ENCODE results near the gene AP2B1. TPM values are rescaled to one million over a fixed set of nuclear protein-coding genes. Genes with fewer than 3 reads are reported as not detected.
"Not testable (repeated sequence)": the region's sequence is repeated elsewhere in the genome, so short reads cannot be mapped to it uniquely, and the experiment has no call there.

Gene AP2B1
- total RNA-seq, 1 donor from 2014 or later: 330 TPM

DNA sequence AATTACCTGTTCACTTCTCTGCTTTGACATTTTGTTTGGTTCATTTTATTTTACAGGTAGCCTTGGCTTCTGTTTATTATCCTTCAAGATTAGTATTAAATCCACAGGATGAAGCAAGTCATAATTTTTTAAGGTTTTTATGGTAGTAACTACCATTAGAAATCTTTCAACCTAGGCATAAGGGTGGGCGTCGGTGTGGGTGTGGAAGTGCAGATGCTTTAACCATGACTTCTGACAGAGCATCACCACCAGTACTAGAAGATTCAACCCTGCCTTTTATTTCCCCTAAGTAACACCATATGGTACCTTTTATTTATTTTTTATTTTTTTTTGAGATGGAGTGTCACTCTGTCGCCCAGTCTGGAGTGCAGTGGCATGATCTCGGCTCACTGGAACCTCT is 22.7 kb downstream of the AP2B1 start:
- Mint-ChIP-seq H3K36me3 (ENCODE audit: low read depth, unreplicated experiment) (peaks cover 13% of the 10 kb centered on the region), H3K4me3 (ENCODE audit: unreplicated experiment) (peak overlapping the region; percentile 56), H3K9me3 (ENCODE audit: unreplicated experiment) (no peaks in the 10 kb centered on the region), H3K27me3 (ENCODE audit: unreplicated experiment) (no peaks in the 10 kb centered on the region), H3K4me1 (ENCODE audit: unreplicated experiment) (peaks cover 3% of the 10 kb centered on the region), H3K27ac (ENCODE audit: unreplicated experiment) (no peak overlapping the region)
- DNase-seq (ENCODE audit: low spot score): no peak
- TF ChIP-seq, protein P1, sequence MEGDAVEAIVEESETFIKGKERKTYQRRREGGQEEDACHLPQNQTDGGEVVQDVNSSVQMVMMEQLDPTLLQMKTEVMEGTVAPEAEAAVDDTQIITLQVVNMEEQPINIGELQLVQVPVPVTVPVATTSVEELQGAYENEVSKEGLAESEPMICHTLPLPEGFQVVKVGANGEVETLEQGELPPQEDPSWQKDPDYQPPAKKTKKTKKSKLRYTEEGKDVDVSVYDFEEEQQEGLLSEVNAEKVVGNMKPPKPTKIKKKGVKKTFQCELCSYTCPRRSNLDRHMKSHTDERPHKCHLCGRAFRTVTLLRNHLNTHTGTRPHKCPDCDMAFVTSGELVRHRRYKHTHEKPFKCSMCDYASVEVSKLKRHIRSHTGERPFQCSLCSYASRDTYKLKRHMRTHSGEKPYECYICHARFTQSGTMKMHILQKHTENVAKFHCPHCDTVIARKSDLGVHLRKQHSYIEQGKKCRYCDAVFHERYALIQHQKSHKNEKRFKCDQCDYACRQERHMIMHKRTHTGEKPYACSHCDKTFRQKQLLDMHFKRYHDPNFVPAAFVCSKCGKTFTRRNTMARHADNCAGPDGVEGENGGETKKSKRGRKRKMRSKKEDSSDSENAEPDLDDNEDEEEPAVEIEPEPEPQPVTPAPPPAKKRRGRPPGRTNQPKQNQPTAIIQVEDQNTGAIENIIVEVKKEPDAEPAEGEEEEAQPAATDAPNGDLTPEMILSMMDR (IDR thresholded peaks at IDR 0.05; ENCODE audit: unreplicated experiment): no peak

- H3K4me1 Mint-ChIP-seq (ENCODE audit: unreplicated experiment); H3K27me3 Mint-ChIP-seq (ENCODE audit: unreplicated experiment); H3K27ac Mint-ChIP-seq (ENCODE audit: unreplicated experiment); DNase-seq (ENCODE audit: low spot score); H3K4me3 Mint-ChIP-seq (ENCODE audit: unreplicated experiment); H3K9me3 Mint-ChIP-seq (ENCODE audit: unreplicated experiment); H3K36me3 Mint-ChIP-seq (ENCODE audit: low read depth, unreplicated experiment): not testable (repeated sequence)
These were observed 23.6 kb downstream of the AP2B1 start for GRCh38 chr17:35610746-35611145.

DNA sequence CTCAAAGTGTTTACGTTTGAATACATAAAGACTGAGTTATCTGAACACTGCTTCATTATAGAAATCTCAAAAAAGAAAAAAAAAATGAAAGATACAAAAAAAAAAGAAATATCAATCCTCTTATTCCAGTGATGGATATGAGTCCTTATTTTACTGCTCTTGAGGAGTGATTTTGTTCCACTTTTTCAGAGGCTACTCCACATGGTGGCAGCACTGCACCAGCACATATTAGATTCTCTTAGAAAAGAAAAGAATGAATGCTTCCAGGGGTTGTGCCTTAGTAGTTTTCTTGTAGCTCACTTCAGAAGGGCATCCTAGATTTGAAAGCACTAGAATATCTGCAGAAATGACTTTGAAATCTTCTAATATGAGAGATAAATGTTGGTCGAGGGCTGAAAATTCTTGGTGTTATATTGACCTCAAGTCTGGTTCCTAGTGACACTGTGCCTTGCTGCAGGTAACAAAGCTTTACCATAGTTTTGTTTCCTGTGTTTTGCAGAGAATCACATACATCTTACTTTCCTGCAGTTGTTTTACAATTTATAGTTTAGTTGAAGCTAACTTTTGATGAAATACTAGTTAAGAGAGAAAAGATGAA is 25.9 kb downstream of the AP2B1 start:
- H3K4me1 Mint-ChIP-seq (ENCODE audit: unreplicated experiment): no peaks in the 10 kb centered on the region
- no peaks in the 10 kb centered on the region for H3K9me3 Mint-ChIP-seq (ENCODE audit: unreplicated experiment)
- TF ChIP-seq, protein P1 (IDR thresholded peaks at IDR 0.05; ENCODE audit: unreplicated experiment): peak; percentile 27
- H3K27me3 Mint-ChIP-seq (ENCODE audit: unreplicated experiment): no peaks in the 10 kb centered on the region
- peak; percentile 30 for DNase-seq (ENCODE audit: low spot score)
- peaks cover 4% of the 10 kb centered on the region for H3K36me3 Mint-ChIP-seq (ENCODE audit: low read depth, unreplicated experiment)
- no peak overlapping the region for H3K4me3 Mint-ChIP-seq (ENCODE audit: unreplicated experiment)
- H3K27ac Mint-ChIP-seq (ENCODE audit: unreplicated experiment): no peak overlapping the region

GRCh38 chr17:35614810-35615209 is 27.7 kb downstream of the AP2B1 start:
- no peaks in the 10 kb centered on the region for H3K4me1 Mint-ChIP-seq (ENCODE audit: unreplicated experiment)
- DNase-seq (ENCODE audit: low spot score): no peak
- H3K27me3 Mint-ChIP-seq (ENCODE audit: unreplicated experiment): no peaks in the 10 kb centered on the region
- H3K9me3 Mint-ChIP-seq (ENCODE audit: unreplicated experiment): no peaks in the 10 kb centered on the region
- no peak overlapping the region for H3K4me3 Mint-ChIP-seq (ENCODE audit: unreplicated experiment)
- TF ChIP-seq, protein P1 (IDR thresholded peaks at IDR 0.05; ENCODE audit: unreplicated experiment): no peak
- no peak overlapping the region for H3K27ac Mint-ChIP-seq (ENCODE audit: unreplicated experiment)
- no peaks in the 10 kb centered on the region for H3K36me3 Mint-ChIP-seq (ENCODE audit: low read depth, unreplicated experiment)

- Mint-ChIP-seq H3K9me3 (ENCODE audit: unreplicated experiment) (no peaks in the 10 kb centered on the region), H3K27ac (ENCODE audit: unreplicated experiment) (no peak overlapping the region), H3K4me3 (ENCODE audit: unreplicated experiment) (no peak overlapping the region), H3K4me1 (ENCODE audit: unreplicated experiment) (no peaks in the 10 kb centered on the region), H3K27me3 (ENCODE audit: unreplicated experiment) (no peaks in the 10 kb centered on the region), H3K36me3 (ENCODE audit: low read depth, unreplicated experiment) (no peaks in the 10 kb centered on the region)
- DNase-seq (ENCODE audit: low spot score): no peak
- TF ChIP-seq, protein P1 (IDR thresholded peaks at IDR 0.05; ENCODE audit: unreplicated experiment): no peak
These were observed 29.4 kb downstream of the AP2B1 start for GRCh38 chr17:35616536-35616935.
